GM19351 (cell line): ENCODE measurements around the gene MMP21.

Source experiments
- ATAC-seq: cut with Tn5 transposase; IDR thresholded peaks from one replicate; pipeline ENCODE4 v1.9.1; 2021; ENCODE audit warnings: mild to moderate bottlenecking, moderate library complexity; ENCODE audit not compliant: unreplicated experiment

MMP21 gene

DNA sequence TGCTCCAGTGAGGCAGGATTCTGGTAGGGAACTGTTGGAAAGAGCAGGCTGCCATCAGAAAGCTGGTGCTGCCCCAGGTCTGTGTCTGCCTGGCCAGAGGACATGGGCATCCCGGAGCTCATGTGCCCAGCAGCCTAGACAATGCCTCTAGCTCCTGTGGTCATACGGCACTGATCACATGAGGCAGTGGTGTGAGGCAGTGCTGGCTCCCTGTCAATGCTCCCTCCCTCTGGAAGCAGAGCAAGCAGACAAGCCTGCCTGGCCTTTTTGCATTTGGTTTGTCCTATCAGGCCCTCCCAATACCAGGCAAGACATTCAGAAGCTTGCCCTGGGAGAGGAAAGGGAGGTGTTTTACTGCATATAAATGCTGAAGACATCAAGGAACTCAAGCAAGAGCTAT, 19.5 kb upstream of the MMP21 start:
- no peak for ATAC-seq

DNA sequence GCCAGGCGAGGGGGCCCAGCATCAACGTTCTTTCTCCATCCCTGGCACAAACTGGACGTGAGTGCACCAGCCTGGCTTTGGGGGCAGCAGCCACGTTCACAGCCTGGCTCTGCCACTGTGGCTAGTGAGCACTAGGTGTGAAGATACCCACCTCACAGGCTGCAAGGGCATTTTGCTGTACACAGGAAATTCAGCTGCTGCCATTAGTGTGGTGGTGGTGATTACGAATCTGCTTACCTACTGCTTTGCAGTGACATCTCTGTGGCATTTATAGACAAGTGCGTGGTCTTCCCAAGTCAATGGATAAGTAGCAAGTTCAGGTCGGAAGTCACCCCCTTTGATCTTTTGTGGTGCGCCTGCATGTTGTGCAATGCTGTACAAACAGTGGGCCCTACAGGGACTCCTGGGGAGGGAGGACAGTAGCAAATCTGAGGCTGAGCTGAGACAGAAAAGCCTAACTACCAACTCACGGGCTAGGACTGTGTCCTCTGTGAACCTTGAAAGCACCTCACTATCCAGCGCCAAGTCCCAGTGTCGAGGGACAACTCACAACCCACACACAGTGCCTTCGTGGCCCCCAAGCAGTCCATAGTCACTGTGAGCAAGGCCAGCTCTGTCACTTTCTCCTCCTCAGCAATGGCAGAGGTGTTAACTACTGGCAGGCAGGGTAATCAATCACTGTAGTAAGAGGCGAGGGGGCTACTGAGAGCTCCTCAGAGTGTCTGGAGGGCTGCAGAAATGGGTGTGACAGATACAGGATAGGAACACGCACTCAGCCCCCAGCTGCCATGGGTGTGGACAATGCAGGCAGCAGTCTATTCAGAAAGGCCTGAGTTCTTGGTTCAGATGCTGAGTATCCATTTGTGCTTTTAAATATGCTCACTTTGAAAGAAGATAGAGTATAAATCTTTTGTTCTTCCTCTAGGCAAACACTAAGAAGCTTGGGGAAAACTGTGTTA, 17.0 kb upstream of the MMP21 start:
- ATAC-seq, result no peak

DNA sequence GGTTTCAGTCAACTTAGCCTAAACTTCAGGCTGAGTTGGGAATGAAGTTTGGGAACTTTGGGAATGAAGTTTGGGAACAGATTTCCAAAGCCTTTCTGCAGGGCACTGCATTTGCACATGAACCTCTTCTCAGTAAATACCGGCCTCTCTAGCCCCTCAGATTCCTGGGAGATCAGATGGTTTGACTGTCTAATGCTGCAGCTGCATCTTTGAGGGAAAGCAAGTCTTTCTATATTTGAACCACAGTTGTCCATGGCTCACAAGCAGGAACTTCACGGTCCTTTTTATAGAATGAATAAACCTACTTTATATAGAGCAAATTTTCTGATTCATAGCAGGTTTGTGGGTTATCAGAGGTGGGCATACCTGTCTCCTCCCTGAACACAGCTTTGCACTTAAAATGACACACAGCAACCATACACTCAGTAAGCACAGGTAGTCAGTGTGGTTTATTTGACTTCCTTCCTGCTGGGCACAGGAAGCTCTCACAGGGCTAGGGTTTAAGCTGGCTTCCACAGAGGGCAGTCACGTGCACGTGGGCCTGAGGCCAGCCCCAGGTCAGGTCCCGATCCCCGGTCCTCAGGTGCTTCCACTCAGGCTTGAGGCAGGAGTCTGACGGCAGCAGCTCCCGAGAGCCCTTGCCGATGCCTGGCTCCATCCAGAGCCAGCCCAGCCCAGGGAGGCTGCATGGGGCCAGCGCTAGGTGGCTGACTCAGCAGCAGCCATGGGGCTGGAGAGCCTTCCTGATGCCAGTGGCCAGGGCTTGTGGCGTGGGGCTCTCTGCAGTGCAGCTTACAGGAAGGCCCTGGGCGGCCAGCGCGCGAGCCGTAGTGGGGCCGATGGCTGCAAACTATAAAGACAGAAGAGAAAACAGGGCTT, 12.8 kb upstream of the MMP21 start:
- no peak for ATAC-seq

DNA sequence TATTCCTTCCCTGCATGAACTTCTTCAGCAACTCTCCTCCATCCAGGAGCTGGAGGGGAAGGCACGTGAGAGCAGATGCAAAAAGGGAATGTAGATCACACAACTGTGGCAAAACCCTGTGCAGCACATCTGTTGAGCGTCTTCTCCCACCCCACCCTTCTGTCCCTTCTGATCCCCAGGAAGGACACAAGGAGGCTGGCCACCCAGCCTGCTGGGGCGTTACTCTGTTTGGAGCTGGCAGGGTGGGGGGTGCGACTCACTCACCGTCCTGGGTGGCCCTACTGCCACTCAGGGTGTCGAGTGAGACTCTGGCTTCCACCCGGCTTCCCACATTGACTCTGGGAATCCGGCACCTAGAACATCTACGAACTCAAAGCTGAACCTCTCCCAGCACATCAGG, 10.2 kb upstream of the MMP21 start:
- ATAC-seq, result no peak

DNA sequence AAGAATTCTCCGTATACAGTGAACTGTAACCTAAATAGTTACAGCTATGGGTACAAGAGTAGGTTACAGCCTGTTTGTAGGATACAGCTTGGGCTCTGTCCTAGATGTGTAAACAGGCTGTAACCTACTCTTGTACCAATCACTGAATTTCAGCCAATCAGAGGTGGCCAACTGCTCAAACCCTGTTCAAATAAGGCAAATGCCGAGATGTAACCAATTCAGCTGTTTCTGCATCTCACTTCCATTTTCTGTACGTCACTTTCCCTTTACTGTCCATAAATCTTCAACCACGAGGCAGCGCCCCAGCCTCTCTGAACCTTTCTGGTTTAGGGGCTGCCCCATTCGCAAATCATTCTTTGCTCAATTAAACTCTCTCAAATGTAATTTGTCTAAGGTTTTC, 8.3 kb upstream of the MMP21 start:
- peak; percentile 87 for ATAC-seq

DNA sequence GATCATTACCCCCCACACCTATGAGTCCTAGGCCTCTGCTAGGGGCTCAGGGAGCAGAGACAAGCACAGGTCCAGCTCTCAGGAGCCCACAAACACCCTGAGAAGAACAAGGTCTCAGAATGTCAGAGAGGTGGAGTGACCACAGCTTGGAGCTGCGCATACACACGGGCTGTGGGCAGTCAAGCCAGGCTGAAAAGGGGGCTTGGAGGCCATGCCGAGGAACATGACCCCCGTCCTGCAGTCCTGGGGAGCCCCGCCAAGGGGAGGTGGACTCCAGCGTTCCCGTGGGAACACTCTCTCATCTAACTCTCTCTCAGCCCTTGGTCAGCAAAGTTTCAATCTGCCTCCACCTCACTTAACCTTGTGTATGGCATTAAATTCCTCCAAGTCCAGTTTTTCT, 7.8 kb upstream of the MMP21 start:
- ATAC-seq, result no peak

DNA sequence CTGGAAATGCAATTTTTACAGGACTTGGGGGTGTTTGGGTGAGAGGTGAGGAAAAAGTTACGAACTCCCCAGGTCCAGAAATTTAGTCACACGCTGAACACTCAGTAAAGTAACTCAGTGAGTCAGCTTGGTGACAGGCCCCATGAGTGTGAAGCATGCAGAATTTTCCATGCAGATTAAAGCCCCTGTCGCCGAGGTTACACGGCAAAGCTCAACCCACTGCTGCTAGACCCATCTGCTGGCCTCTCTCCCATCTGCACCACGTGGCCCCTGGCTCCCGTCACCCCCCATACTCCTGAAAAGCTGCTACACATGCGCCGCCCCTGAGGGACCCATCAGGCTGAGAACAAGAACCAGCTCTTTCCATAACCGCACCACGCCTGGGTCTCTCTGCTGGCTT, 7.0 kb upstream of the MMP21 start:
- no peak for ATAC-seq

DNA sequence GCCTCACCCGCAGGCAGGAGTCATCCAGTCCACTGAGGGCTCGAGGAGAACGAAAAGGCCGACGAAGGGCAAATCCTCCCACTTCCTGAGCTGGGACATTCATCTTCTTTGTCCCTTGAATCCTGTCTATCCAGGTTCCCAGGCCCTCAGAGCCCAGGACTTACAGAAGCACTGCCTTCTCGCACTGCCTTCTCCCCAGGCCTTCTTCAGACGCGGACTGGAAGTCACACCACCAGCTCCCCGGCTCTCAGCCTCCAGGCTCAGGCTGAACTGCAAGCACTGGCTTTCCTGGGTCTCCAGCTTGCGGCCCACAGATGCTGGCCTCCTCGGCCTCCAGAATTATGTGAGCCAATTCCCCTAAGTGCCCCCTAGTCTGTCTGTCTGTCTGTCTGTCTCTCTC, 6.4 kb upstream of the MMP21 start:
- no peak for ATAC-seq

DNA sequence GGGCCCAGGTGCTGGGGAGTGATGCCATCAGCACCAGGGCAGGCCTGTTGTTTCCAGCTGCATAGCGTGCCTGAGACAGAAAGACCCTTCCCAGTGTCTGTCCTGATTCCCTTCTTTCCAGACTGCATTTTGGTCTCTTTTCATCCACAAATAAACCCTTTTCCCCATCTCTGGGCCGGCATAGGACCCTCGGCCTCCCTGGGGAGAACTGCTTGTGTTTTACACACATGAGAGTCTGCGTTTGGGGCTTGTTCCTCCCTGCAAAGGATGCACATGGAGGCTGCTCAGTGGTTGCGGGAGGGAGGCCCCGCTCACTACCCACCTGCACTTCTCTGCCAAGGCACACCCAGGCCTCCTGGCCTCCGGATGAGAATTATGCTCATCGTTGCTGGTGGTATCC, 5.8 kb upstream of the MMP21 start:
- ATAC-seq, result no peak

DNA sequence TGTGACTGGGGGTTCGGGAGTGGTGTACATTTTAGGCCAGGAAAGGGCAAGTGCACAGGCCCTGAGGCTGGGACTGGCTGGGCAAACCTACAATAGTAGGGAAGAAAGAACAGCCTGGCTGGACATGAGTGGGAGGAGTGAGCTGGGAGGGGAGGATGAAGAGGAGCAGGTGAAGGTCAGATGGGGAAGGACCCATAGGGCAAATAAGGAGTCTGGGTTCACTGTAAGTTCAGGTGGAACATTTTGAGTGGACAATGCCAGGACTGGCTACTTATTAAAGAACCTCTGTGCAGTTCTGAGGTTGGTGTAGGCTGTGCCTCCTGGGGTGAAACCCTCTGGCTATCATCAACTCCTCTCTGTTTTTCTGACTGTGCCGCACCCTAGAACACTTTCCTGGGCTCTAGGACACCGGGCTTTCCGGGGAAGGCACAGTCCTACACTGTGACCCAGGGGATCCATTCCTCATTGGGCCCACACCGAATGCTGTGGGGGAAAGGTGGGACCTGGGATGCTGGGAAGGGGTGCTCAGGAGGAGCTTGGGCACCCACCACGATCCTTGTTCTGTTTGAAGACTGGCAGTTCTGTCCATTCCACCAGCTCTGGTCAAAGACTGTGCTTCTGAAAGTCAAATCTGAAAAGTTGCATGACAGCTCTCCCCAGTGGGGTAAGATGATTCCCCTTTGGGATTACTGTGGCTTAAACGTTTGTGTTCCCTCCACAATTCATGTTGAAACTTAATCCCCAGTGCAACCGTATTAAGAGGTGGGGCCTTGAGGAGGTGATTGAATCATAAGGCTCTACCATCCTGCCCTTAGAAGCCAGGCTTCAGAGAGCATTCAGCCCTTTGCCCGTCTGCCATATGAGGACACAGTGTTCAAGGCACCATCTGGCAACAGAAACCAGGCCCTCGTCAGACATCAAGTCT, 4.0 kb upstream of the MMP21 start:
- ATAC-seq, result no peak

DNA sequence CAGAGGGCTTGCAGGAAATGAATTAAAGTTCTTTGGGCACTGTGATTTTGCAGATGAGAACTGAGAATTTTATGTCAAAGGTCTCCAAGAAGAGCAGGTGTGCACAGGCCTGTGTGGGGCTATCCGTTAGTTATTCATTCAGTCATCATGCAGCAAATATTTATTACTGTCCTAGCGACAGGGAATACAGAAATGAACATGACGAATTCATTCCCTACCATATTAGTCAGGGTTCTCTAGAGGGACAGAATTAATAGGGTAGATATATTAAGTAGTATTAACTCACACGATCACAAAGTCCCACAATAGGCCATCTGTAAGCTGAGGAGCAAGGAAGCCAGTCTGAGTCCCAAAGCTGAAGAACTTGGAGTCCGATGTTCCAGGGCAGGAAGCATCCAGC, 2.9 kb upstream of the MMP21 start:
- no peak for ATAC-seq

DNA sequence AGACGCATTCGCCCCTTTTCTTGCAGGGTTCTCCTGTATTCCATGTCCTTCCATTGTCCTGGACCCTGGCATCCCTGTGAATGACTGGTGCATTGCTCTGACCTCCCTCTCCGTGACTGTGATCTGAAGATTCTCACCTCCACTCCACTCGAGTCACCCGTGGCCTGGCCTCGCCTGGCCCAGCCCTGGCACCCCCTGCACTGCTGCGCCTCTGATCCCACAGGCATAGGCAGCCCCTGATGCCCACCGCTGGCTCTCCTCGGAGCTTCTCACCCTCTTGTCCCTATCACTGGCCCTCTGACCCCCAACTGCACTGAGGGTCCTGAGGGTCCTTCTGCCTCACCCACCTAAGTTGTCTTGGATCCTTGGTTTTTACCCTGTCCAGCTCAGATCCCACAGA, 2.2 kb upstream of the MMP21 start:
- ATAC-seq, result no peak

DNA sequence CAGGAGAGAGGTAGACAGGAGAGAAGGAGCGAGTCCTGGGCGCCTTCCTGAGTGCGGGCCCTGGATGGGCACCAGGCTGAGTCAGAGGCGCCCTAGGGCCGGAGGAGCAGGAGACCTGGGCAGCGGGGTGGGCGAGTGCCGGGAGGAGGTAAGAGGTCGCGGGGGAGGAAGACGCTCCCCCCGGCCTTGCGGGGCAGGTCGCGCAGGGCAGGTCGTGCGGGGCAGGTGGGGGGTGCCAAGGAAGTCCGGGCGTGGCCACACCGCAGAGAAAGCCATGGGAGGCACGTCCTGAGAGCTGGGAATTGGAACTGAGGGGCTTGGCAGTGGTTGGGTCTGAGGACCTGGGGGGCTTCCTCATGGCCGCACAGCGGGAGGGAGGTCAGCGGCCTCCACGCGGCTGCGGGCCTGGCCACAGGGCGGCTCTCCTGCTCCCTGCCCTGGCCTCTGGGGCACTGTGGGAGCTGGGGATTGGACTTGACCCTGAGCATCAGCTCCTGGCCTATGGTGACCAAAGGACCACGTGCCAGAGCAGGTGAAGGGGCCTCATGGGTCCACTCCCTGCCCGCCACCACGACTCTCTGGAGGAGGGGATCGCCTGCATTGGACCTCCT, 935 bp downstream of the MMP21 start:
- no peak for ATAC-seq

DNA sequence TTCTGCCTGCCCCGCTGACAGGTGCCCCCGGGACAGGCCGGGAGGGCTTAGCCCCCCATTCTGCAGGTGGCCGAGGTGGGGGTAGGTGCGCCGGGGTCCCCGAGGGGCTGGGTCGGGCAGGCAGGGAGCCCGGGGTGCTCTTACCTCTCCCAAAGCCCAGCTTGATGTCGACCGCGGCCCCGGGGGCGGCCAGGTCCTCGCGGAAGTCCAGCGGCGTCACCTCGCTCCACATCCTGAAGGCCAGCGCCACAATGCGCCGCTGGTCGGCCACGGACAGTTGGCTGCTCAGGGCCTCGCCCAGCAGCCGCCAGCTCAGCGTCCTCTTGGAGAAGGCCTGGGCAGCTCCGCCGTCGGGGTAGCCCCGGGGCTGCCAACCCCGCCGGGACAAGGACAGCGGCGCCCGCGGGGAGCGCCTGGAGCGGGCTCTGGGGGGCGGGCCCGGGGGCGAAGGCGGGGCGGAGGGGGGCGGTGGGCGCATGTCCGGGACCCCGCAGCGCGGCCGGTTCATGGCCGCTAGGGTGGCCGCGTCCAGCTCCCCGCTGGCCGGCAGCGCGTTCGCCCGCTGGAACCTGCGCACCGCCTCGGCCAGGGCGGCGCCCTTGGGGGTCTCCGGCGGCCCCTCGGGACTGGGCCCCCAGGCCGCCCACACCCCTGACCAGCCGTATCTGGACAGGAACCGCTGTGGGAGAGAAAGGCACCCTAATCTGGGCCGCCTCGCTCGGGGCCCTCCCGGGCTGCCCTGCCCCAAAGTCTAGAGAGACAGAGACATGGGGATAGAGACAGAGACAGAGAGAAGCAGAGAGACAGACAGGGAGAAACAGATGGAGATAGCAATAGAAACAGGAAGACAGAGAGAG, 1.7 kb downstream of the MMP21 start:
- no peak for ATAC-seq

DNA sequence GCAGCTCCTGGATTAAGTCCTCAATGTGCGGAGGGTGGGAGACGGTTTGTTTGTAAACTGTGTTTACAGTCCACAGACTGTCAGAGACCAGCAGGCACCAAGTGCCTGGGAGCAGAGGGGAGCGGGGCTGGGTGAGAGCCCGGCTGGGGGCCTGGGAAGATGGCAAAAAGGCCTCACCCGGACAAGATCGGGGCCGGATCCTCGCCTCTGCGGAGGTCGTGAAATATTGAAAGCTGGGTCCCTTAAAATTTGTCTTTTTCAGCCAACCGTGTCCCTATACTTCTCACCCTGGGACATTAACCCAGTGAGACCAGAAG, 2.8 kb downstream of the MMP21 start:
- no peak for ATAC-seq

DNA sequence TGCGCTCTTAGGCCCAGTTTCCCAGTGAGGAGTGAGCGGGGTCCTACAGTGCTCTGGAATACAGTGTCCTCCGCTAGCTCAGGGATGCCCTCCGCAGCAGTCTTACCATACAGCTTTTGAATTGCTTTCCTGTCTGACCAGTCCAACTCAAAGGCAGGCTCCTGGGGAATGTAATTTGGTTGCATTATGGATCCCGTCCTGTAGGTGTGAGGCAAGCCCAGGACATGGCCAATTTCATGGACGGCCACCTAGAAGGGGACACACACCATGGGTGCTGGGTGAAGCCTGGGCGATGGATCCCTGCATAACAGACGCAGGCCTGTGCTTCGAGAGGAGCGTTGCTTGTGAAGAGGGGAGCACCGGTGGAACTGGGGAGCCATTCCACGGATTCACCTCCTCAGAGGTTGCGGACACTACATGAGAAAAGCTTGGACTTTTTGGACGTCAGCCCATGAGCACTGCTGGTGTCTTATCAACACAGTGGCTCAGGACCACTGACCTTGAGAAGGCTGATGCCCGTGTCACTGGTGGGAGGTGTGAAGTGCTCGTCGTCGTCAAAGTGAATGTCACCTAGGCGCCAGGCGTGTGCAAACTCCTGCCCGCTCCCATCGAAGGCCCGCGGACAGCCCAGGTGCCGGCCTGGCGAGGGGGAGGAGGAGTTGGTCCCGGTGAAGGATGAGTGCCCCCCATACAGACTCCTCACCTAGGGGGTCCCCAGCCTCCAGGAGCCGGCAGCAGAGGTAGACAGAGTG, 3.3 kb downstream of the MMP21 start:
- no peak for ATAC-seq

DNA sequence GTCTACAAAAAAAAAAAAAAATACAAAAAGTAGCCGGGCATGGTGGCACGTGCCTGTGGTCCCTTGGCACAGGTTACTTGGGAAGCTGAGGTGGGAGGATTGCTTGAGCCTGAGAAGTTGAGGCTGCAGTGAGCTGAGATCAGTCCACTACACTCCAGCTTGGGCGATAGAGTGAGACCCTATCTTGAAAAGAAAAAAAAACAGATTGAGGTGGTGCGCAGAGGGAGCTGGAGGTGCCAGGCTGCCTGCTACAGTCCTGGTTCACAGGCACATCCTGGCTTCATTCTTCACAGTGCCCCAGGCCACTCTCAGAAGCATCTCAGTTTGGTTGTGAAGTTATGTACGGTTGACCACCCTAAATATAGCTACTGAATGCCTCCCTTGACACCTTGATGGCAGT, 4.8 kb downstream of the MMP21 start:
- no peak for ATAC-seq

DNA sequence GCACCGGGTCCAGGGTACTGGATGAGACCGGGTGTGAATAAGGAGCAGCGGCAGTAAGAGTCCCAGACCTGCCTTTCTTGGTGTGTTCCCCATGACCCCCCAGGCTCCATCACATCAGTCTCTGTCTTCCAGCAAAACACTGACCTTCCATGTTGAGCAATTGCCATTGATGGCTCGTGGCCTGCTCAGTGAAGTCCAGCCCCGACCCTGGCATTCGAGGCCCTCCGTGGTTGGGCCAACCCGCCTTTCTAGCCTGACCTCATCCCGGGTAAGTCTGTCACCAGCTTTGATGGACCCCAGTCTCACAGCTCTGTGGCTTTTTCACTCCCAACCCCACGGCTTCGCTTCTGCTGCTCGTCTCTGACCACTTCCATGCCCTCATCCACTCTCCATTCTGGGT, 6.4 kb downstream of the MMP21 start:
- no peak for ATAC-seq

DNA sequence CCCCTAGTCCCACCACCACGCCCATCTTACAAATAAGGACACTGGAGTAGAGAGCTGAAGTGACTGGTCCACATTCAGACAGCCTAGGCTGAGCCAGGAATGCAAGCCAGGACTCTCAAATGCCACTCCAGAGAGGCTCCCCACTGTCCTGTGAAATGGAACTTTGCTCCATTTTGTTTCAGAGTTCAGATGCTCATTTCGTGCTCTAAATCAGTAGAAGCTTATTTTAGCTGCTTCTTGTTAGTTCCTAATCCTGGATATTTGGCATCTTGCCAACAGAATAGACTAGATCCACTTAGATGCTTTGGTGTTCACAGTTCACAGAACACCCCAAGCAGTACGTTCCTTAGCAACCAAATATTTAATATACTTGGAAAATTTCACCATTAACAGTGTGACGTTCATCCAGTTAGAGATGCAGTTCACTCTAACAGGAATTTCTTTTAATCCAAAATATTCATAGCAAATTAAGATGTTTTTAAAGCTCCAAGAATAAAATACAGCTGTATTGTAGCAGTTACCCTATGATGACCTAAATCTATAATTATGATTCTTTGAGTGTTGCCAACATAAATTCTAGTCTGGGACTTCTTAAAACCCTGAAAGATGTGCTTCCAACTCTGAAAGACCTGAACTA, 7.3 kb downstream of the MMP21 start:
- no peak for ATAC-seq
